ENCODE data around the gene GABBR2. TPM values are rescaled to one million over a fixed set of nuclear protein-coding genes. Genes with fewer than 3 reads are reported as not detected.
A peak's percentile ranks its signal among the peaks of the same experiment; 100 is the strongest.

Gene GABBR2
- total RNA-seq, 3 donors from 2014 or later: not detected

DNA sequence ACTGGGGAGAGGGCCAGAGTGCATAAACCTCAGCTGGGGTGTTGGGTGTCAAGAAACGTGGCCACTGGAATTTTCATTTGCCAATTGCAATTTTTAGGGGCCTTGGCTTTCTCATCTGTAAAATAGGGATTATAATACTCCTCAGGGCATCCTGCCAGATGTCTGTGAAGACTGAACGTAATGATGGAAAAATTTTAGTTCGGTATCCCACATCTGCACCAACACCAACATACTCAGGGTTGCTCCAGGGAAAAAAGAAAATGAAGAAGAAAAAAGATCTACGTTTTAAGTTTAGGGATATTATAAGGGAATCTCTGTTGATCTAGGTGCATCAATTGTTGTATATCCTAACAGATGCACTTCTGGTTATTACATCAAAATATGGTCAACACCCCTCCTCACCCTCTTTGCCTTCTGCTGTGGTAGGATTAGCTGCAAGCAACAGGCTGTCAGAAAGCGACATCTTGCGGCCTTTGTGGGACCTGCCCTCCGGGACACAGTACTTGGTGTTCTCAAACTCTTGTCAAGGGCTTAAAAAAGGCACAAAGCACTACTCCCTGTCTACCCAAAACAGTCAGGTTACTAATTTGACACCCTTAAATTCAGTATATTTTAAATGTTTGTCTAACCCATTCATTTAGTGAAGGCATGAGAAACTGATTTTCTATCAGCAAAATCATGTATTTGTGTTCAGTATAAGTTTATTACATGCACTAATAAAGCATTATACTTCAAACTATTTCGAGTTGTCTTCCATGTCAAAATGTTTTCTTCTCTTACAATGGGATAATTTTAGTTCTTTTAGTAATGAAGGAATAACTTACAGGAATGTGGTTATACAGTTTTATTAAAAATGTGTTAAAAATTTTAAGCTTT is 445.0 kb downstream of the GABBR2 start:
- DNase-seq (peak; percentile 77), ATAC-seq (peak; percentile 99)
- H3K4me1 Mint-ChIP-seq (ENCODE audit: low read depth): no peaks in the 10 kb centered on the region
- no peaks in the 10 kb centered on the region for H3K36me3 Mint-ChIP-seq (ENCODE audit: insufficient read depth)
- no peaks in the 10 kb centered on the region for H3K9me3 Mint-ChIP-seq
- H3K27me3 Mint-ChIP-seq (ENCODE audit: low read depth): peaks cover 2% of the 10 kb centered on the region
- no peak overlapping the region for H3K4me3 Mint-ChIP-seq

DNA sequence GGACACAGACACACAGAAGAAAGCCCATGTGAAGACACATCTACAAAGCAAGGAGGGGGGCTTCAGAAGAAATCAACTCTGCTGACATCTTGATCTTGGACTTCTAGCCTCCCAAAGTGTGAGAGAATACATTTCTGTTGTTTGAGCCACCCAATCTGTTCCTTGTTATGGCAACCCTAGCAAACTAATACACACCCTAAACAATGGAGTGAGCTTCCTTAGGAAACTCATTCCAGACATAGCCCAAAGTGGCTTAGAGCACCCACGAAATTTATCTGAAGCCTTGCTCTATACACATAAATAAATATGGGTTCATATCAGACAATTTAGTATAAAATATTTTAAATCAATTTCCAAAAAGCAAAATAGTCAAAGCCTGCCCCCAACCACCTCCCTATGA is 445.7 kb downstream of the GABBR2 start:
- Mint-ChIP-seq H3K4me3 (no peak overlapping the region), H3K9me3 (no peaks in the 10 kb centered on the region), H3K36me3 (ENCODE audit: insufficient read depth) (no peaks in the 10 kb centered on the region), H3K27me3 (ENCODE audit: low read depth) (peaks cover 2% of the 10 kb centered on the region), H3K4me1 (ENCODE audit: low read depth) (no peaks in the 10 kb centered on the region)
- no peak for ATAC-seq
- no peak for DNase-seq

DNA sequence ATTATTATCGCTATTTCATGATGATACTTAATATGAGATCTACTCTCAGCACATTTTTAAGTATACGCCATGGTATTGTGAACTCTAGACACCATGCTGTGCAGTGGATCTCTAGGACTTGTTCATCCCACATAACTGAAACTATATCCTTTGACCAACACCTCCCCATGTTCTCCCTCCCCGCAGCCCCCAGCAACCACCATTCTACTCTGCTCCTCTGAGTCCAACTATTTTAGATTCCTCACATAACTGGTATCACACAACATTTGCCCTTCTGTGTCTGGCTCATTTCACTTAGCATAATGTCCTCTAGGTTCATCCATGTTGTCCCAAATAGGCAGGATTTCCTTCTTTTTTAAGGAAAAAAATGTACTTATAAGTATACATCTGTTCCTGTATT is 446.7 kb downstream of the GABBR2 start:
- Mint-ChIP-seq H3K36me3 (ENCODE audit: insufficient read depth) (no peaks in the 10 kb centered on the region), H3K4me3 (no peak overlapping the region), H3K9me3 (no peaks in the 10 kb centered on the region), H3K27me3 (ENCODE audit: low read depth) (no peaks in the 10 kb centered on the region), H3K4me1 (ENCODE audit: low read depth) (peaks cover 1% of the 10 kb centered on the region)
- ATAC-seq (no peak), DNase-seq (no peak)

DNA sequence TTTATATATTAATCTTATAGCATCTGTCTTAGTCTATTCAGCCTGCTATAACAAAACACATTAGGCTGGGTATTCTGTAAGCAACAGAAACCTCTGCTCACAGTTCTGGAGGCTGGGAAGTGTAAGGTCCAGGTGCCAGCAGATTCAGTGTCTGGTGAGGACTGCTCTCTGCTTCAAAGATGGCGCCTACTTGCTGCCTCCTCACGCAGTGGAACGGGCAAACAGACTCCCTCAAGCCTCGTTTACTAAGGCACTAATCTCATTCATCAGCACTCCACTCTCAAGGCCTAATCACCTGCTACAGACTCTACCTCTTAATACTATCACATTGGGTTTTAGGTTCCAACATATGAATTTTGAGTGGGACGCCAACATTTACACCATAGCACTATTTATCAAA is 448.1 kb downstream of the GABBR2 start:
- H3K4me1 Mint-ChIP-seq (ENCODE audit: low read depth): peaks cover 5% of the 10 kb centered on the region
- H3K36me3 Mint-ChIP-seq (ENCODE audit: insufficient read depth): no peaks in the 10 kb centered on the region
- no peaks in the 10 kb centered on the region for H3K27me3 Mint-ChIP-seq (ENCODE audit: low read depth)
- H3K9me3 Mint-ChIP-seq: no peaks in the 10 kb centered on the region
- no peak overlapping the region for H3K4me3 Mint-ChIP-seq
- DNase-seq (no peak), ATAC-seq (no peak)

DNA sequence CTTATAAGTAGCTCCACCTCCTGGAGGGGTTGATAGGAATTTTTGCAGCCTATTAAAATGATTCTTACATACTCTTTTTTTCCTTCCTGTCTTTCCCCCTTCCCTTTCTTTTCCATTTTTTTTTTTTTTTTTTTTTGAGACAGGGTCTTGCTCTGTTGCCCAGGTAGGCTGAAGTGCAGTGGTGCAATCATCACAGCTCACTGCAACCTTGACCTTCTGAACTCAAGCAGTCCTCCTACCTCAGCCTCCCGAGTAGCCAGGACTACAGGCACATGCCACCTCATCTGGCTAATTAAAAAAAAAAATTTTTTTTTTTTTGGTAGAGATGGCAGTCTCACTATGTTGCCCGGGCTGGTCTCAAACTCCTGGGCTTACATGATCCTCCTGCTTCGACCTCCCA is 448.9 kb downstream of the GABBR2 start:
- Mint-ChIP-seq H3K36me3 (ENCODE audit: insufficient read depth) (no peaks in the 10 kb centered on the region), H3K27me3 (ENCODE audit: low read depth) (no peaks in the 10 kb centered on the region), H3K9me3 (no peaks in the 10 kb centered on the region), H3K4me1 (ENCODE audit: low read depth) (peaks cover 8% of the 10 kb centered on the region), H3K4me3 (no peak overlapping the region)
- ATAC-seq (no peak), DNase-seq (no peak)

DNA sequence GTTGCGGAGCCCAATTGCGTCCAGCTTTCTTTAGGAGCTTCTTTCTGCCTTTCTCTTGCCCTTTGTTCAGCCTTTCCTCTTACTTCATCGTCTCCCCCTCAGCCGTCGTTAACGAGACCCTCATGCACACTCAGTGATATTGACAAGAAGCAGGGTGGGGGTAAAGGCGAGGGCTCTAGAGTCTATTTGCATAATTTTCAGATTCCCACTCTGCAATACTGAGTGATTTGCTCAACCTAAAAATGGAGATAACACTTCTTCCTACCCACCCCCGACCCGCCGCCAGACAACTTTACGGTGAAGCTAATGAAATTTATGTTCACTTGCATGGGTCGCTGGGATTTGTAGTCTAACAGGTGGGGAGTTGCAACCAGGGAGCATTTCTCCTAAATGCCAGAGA is 452.0 kb downstream of the GABBR2 start:
- Mint-ChIP-seq H3K27me3 (ENCODE audit: low read depth) (no peaks in the 10 kb centered on the region), H3K36me3 (ENCODE audit: insufficient read depth) (no peaks in the 10 kb centered on the region), H3K4me1 (ENCODE audit: low read depth) (peaks cover 28% of the 10 kb centered on the region), H3K9me3 (no peaks in the 10 kb centered on the region), H3K4me3 (peak overlapping the region; percentile 83)
- DNase-seq: peak; percentile 17
- ATAC-seq: no peak

DNA sequence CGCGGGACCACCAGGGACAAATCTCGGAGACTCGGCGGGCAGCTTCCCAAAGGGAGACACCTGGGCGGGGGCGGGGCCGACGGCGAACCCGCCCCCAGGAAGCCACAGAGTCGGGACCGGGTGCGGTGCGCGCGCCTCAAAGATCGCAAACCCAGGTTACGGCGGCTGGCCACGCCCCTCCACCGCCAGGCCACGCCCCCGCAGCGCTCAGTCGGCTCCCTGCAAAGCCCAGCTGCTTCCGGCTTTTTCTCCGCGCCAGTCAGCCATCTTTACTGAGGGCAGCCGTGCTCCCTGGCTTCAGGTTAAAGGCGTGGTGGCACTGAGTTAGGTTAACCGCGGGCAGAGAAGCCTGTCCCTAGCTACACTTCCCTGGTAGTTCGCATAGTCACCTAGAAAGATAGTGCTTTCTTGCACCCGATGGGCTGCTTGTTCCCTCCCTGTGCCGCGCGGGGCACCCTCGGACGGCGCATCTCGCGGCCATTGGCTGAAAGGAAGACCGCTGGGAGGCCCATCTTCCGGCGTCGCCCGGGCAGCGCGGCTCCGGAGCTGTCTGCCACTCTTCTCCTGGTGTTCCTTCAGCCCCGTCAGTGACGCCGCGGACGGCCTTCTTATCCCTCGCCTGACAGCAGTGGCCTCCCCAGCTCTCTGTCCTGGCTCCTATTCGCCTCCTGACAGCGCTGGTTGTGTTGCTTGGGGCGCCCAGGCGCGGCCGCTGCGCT is 453.0 kb downstream of the GABBR2 start, which contains the start of gene TBC1D2:
TBC1D2 (minus strand) TSS at position 72 of the 719 bp plus-strand sequence. CDS start 108 bp downstream, outside the sequence.
- DNase-seq: peak; percentile 98
- peaks cover 5% of the 10 kb centered on the region for H3K36me3 Mint-ChIP-seq (ENCODE audit: insufficient read depth)
- peak within 1 kb of the TSS; percentile 83 for H3K4me3 Mint-ChIP-seq
- no peaks in the 10 kb centered on the region for H3K27me3 Mint-ChIP-seq (ENCODE audit: low read depth)
- H3K4me1 Mint-ChIP-seq (ENCODE audit: low read depth): peaks cover 30% of the 10 kb centered on the region
- ATAC-seq: peak; percentile 92 to 93
- no peaks in the 10 kb centered on the region for H3K9me3 Mint-ChIP-seq

DNA sequence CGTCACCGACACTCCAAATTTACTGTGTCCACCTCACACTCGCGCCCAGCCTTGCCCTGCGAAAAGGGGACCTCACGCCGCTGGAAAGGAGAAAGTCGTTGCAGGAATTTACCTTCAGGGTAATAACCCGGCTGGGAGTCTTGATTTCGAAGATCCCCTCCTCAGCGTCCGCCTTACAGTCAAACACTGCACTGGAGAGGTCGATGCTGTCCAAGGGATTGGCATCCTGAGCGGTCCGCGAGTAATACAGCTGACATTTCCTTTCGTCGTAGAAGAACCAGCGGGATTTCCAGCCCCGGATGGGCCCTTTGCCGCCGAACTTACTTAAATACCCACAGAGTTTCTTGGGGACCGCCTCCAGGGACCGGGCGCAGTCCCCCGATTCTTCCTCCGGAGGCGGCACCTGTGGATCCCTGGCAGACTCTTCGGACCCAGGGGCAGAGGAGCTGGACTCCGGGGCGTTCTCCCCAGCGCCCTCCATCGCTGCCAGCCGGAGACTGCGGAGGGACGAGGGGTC is 453.6 kb downstream of the GABBR2 start:
- no peak for DNase-seq
- Mint-ChIP-seq H3K9me3 (no peaks in the 10 kb centered on the region), H3K36me3 (ENCODE audit: insufficient read depth) (peaks cover 7% of the 10 kb centered on the region), H3K27me3 (ENCODE audit: low read depth) (no peaks in the 10 kb centered on the region), H3K4me1 (ENCODE audit: low read depth) (peaks cover 30% of the 10 kb centered on the region), H3K4me3 (peak overlapping the region; percentile 83)
- ATAC-seq: peak; percentile 28 to 33

DNA sequence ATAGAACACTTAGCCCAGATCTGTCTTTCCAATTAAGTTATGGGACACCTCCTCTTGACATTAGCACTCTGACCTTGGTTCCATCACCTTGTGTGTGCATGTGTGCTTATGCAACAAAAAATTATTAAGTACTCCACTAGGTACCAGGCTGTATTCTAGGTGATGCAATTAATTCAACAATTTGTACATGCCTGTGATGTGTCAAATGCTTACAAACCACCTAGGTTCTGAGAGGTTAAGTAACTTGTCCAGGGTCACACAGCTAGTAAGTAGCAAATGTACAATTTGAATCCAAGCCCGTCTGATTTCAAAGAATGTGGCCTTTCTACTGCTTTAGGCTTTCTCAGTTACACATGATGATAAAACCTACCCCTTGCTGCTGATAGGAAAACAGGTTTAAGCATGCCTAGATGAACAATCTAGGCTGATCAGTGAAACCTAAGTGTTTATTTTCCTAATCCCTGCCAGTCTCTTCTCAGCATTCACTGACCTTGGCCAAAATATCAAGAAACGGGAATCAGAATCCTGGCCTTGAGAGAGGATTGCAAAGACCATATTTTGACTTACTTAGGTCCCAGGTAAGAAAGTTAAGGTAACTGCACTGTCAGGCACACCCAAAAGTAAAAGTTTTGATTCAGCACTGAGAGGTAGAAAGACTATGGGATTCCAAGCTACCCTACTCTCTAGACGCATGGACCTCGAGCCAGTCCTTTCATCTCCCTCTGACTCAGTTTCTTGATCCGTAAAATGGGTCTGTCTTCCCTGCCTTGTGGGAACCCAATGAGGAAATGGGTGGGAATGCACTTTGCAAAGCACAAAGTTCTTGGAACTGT is 454.3 kb downstream of the GABBR2 start:
- no peak for DNase-seq
- Mint-ChIP-seq H3K27me3 (ENCODE audit: low read depth) (no peaks in the 10 kb centered on the region), H3K4me1 (ENCODE audit: low read depth) (peaks cover 30% of the 10 kb centered on the region), H3K4me3 (peak overlapping the region; percentile 83), H3K9me3 (no peaks in the 10 kb centered on the region), H3K36me3 (ENCODE audit: insufficient read depth) (peaks cover 12% of the 10 kb centered on the region)
- no peak for ATAC-seq

DNA sequence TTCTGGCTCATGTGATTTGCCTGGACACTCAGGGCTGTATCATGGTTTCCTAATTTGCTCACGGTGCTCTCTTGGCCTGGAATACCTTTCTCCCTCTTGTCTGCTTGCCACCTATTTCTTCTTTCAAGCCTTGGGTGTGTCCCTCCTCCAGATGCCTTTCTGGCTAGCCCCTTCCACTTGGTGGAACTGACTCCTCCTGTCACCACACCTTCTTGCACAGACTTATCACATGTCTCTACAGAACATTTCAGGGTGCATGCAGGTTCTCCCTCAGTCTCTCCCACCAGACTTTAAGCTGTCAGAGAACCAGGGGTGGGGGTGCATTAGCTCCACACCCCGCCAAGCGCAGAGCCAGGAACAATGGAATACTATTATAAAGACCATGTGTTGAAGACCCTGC is 455.2 kb downstream of the GABBR2 start:
- peaks cover 38% of the 10 kb centered on the region for H3K4me1 Mint-ChIP-seq (ENCODE audit: low read depth)
- no peaks in the 10 kb centered on the region for H3K9me3 Mint-ChIP-seq

DNA sequence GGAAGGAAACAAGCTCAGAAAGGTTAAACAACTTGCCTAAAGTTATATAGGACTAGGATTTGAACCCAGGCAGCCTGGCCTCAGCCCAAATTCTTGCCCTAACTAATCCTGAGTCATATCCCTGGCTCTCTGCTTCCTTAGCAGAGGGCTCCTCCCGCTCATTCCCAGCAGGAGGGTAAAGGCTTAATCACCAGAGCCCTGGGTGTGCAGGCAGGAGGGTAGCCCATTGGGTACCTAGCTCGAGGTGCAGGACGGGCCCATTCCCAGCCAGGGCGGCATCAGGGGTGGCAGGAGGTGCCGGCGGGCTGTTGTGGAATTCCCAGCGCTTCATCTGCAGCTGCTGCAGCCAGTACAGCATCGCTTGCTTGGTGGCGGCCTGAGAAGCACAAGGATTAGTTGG is 457.2 kb downstream of the GABBR2 start:
- H3K4me3 Mint-ChIP-seq: no peak overlapping the region
- H3K27me3 Mint-ChIP-seq (ENCODE audit: low read depth): no peaks in the 10 kb centered on the region
- DNase-seq (no peak), ATAC-seq (no peak)
- H3K9me3 Mint-ChIP-seq: no peaks in the 10 kb centered on the region
- peaks cover 37% of the 10 kb centered on the region for H3K4me1 Mint-ChIP-seq (ENCODE audit: low read depth)
- H3K36me3 Mint-ChIP-seq (ENCODE audit: insufficient read depth): peaks cover 12% of the 10 kb centered on the region

More for the DNA sequence above, 455.2 kb downstream of the GABBR2 start:
- ATAC-seq: no peak
- Mint-ChIP-seq H3K36me3 (ENCODE audit: insufficient read depth) (peaks cover 12% of the 10 kb centered on the region), H3K27me3 (ENCODE audit: low read depth) (no peaks in the 10 kb centered on the region), H3K4me3 (no peak overlapping the region)
- no peak for DNase-seq

DNA sequence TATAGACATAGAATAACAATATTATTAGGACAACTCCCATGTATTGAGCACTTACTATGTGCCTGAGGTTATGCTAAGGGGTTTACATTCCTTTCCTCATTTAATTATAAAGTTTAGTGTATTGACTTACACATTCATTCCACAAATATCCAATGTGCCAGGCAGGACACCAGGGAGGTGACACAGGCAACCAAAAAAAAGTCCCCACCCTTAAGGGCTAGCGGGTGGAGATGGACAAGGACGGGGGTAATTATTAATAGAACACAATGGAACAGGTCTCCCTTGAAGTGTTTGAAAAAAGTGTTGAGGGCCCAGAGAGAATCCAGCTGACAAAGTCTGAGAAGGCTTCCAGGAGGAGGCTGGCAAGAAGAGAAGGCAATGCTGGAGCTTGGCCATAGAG is 459.0 kb downstream of the GABBR2 start:
- Mint-ChIP-seq H3K9me3 (no peaks in the 10 kb centered on the region), H3K4me1 (ENCODE audit: low read depth) (peaks cover 34% of the 10 kb centered on the region)

DNA sequence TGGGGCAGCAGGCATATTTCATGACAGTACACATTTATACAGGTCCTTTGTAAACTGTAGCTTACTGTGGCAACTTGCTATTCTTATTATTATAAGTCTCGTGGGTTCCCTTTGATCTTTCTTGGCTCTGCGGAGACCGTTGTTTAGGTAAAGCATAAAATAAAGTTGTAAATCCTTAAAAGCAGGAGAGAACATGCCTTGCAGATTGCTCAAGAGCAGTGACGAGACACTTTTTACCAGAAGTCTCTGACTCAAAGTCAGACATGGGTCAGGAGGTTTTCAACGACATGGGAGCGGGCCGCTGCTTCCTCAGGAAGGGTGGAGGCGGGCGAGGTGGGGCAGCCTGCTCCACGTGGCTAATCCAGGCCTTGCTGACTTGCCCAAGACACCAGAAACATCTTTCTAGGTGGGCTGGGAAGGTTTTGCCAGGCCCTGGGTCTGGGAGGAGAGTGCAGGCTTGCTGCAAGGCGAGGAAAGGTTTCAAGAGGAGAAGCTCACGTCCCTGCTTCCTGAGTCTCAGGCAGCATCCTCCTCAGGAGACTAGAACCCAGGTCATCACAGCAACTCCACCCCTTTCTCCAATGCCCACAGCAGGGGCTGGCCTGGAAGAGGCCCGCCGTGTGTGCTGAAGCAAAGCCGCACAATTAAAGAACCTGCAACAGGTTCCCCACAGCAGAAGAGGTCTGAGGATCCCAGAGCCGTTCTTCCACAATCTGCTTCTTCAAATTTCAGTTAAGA is 459.8 kb downstream of the GABBR2 start:
- ATAC-seq: no peak
- DNase-seq: no peak
- Mint-ChIP-seq H3K4me3 (peak overlapping the region; percentile 3), H3K4me1 (ENCODE audit: low read depth) (peaks cover 25% of the 10 kb centered on the region), H3K27me3 (ENCODE audit: low read depth) (no peaks in the 10 kb centered on the region), H3K36me3 (ENCODE audit: insufficient read depth) (peaks cover 12% of the 10 kb centered on the region), H3K9me3 (no peaks in the 10 kb centered on the region)

More for the DNA sequence above, 459.0 kb downstream of the GABBR2 start:
- no peaks in the 10 kb centered on the region for H3K27me3 Mint-ChIP-seq (ENCODE audit: low read depth)
- H3K4me3 Mint-ChIP-seq: no peak overlapping the region
- DNase-seq: no peak
- no peak for ATAC-seq
- H3K36me3 Mint-ChIP-seq (ENCODE audit: insufficient read depth): peaks cover 12% of the 10 kb centered on the region

Data from activated T-cell treated with anti-CD3 and anti-CD28 coated beads, Interleukin-2, amount 50 U/mL, for 4 hours (primary cell).